HepG2 (cell line): ENCODE data around the gene ACKR3. TPM values are rescaled to one million over a fixed set of nuclear protein-coding genes. Genes with fewer than 3 reads are reported as not detected.
A peak's percentile ranks its signal among the peaks of the same experiment; 100 is the strongest.

Experiments used
- ATAC-seq: fragments of 200-7000 bp; cut with Tn5 transposase; 3 replicates; pipeline ENCODE4 v1.9.1; 2020; ENCODE audit warnings: mild to moderate bottlenecking, moderate library complexity
- BruUV-seq: library from RNA; stranded (reverse); fragments of 400-500 nt; replicated peaks from 2 replicates; lab custom pipeline; 2021; lab: Mats Ljungman, UMichigan
- CTCF ChIA-PET: fragments of 300-600 bp; formaldehyde crosslinking; extraction: SDS; loops from one replicate; lab custom pipeline; 2021; ENCODE audit warnings: low total read pairs, inconsistent platforms, low intra/inter-chr PET ratio; lab: Yijun Ruan, JAX
- POLR2A ChIA-PET: fragments of 350-600 bp; sonication (Branson Sonifier 250); formaldehyde crosslinking; loops from one replicate; lab custom pipeline; 2020; ENCODE audit warnings: antibody characterized with exemption, inconsistent platforms; lab: Yijun Ruan, JAX
- DNase-seq: peaks from one replicate; pipeline ENCODE4 v3.0.0-alpha.2; 2015; ENCODE audit warnings: low spot score
- FAIRE-seq: peaks from 3 replicates; lab custom pipeline; 2011; peaks lifted over from hg19 to GRCh38; lab: Jason Lieb, UNC
- H2AFZ ChIP-seq: one replicate; pipeline ENCODE4 v1.6.1; 2011; ENCODE audit warnings: low read length, inconsistent platforms
- H3K27ac ChIP-seq: fragments of 300-600 bp; 3 replicates; pipeline ENCODE4 v1.8.0; 2011; ENCODE audit warnings: mixed run types, mild to moderate bottlenecking, mixed read lengths, low read length, inconsistent platforms; ENCODE audit not compliant: insufficient read depth; ENCODE audit errors: extremely low read length
- H3K27me3 ChIP-seq, 2 experiments: fragments of 200-600 bp in 1 of 2; 2 replicates in 1 of 2; 3 replicates in 1 of 2; pipeline versions ENCODE4 v1.6.0 to v1.8.0; 2011; ENCODE audit warnings: low read length in 2 of 2, mild to moderate bottlenecking in 2 of 2, moderate library complexity in 2 of 2, inconsistent platforms in 1 of 2; ENCODE audit not compliant: insufficient read depth in 2 of 2, control insufficient read depth in 1 of 2
- H3K36me3 ChIP-seq, 2 experiments: fragments of 200-600 bp in 1 of 2; replicated peaks in 1 of 2; 2 replicates in 1 of 2; 3 replicates in 1 of 2; pipeline versions ENCODE4 v1.5.1 to v1.8.0; 2011; ENCODE audit warnings: low read length in 2 of 2, inconsistent platforms in 1 of 2; ENCODE audit not compliant: insufficient read depth in 2 of 2, control insufficient read depth in 1 of 2
- H3K4me1 ChIP-seq: 2 replicates; pipeline ENCODE4 v1.5.1; 2012; ENCODE audit warnings: low read length, inconsistent platforms; ENCODE audit not compliant: insufficient read depth
- H3K4me2 ChIP-seq: 2 replicates; pipeline ENCODE4 v1.6.0; 2011; ENCODE audit warnings: low read depth, low read length, inconsistent platforms
- H3K4me3 ChIP-seq, 3 experiments: fragments of 200-600 bp in 1 of 3; sonication (generic), shearing (Covaris generic) in 1 of 3; replicated peaks in 1 of 3; 2 replicates each; pipeline ENCODE4 v1.5.1; 2011 to 2016; ENCODE audit warnings: low read length in 3 of 3, inconsistent platforms in 2 of 3, low read depth in 2 of 3, mild to moderate bottlenecking in 2 of 3, control low read depth in 1 of 3, mixed read lengths in 1 of 3; ENCODE audit not compliant: insufficient read depth in 1 of 3
- H3K79me2 ChIP-seq: one replicate; pipeline ENCODE4 v1.6.1; 2011; ENCODE audit warnings: low read length, inconsistent platforms; ENCODE audit not compliant: insufficient read depth
- H3K9ac ChIP-seq: 2 replicates; pipeline ENCODE4 v1.6.0; 2011; ENCODE audit warnings: mild to moderate bottlenecking, low read depth, low read length, inconsistent platforms; ENCODE audit not compliant: insufficient read depth
- H3K9me3 ChIP-seq: 2 replicates; pipeline ENCODE4 v1.5.1; 2012; ENCODE audit warnings: mild to moderate bottlenecking, low read length
- H4K20me1 ChIP-seq: 2 replicates; pipeline ENCODE4 v1.6.0; 2011; ENCODE audit warnings: inconsistent platforms, mild to moderate bottlenecking, low read length, moderate library complexity; ENCODE audit not compliant: insufficient read depth
- ARNT2 ChIP-seq: sonication (generic); formaldehyde crosslinking; IDR thresholded peaks from 2 replicates; pipeline ENCODE4 v1.8.0; 2022; ENCODE audit warnings: mild to moderate bottlenecking, low read depth, missing genetic modification reagents, moderate library complexity
- CBFB ChIP-seq: sonication (generic); formaldehyde crosslinking; IDR thresholded peaks from 2 replicates; pipeline ENCODE4 v1.4.0; 2020; ENCODE audit warnings: missing genetic modification reagents
- CHD4 ChIP-seq: fragments of 200-600 bp; sonication (generic); IDR thresholded peaks from 2 replicates; pipeline ENCODE4 v1.7.0; 2017; ENCODE audit warnings: mild to moderate bottlenecking, low read length, borderline replicate concordance
- FOSL1 ChIP-seq: sonication (generic); formaldehyde crosslinking; IDR thresholded peaks from 2 replicates; pipeline ENCODE4 v1.9.0; 2021; ENCODE audit warnings: missing genetic modification reagents, borderline replicate concordance
- PLRG1 ChIP-seq: fragments of 450-650 bp; conservative IDR thresholded peaks from 2 replicates; pipeline ENCODE4 v1.6.1; 2016
- RBM39 ChIP-seq: fragments of 200-400 bp; formaldehyde crosslinking; IDR thresholded peaks from one replicate; pipeline ENCODE4 v1.6.1; 2018; ENCODE audit warnings: antibody characterized with exemption, mild to moderate bottlenecking, low read depth, low read length; ENCODE audit not compliant: poor library complexity, severe bottlenecking
- SPEN ChIP-seq: sonication (generic); formaldehyde crosslinking; IDR thresholded peaks from 2 replicates; pipeline ENCODE4 v1.5.1; 2020; ENCODE audit warnings: low read depth, mild to moderate bottlenecking, missing genetic modification reagents
- ZNF318 ChIP-seq: sonication (generic); formaldehyde crosslinking; IDR thresholded peaks from 2 replicates; pipeline ENCODE4 v1.4.0; 2020; ENCODE audit warnings: mild to moderate bottlenecking, missing genetic modification reagents
- ZNF614 ChIP-seq: IDR thresholded peaks from 2 replicates; pipeline ENCODE4 v1.6.1; 2018; ENCODE audit warnings: missing biosample characterization, missing genetic modification reagents, inconsistent platforms, borderline replicate concordance
- ZNF746 ChIP-seq: sonication (generic); formaldehyde crosslinking; IDR thresholded peaks from 2 replicates; pipeline ENCODE4 v1.8.0; 2022; ENCODE audit warnings: mild to moderate bottlenecking, missing genetic modification reagents
- ZNF780A ChIP-seq: sonication (generic); formaldehyde crosslinking; IDR thresholded peaks from 2 replicates; pipeline ENCODE4 v1.8.0; 2022; ENCODE audit warnings: mild to moderate bottlenecking, missing genetic modification reagents, moderate library complexity
- WGBS: methylation state at CpG from one replicate; pipeline ENCODE4 v1.1.6; 2017; ENCODE audit warnings: low lambda C conversion rate; 5-methylcytosine and 5-hydroxymethylcytosine counted together
- in situ Hi-C: cut with HindIII; loops from 2 replicates; pipeline ENCODE4 v1.10.0; 2017; ENCODE audit warnings: low pct_unique_long_range_greater_than_20kb; ENCODE audit not compliant: extremely low pct_ligation_motif_present
- intact Hi-C: fragments of 100-400 bp; cut with micrococcal nuclease; formaldehyde crosslinking; loops from one replicate; pipeline ENCODE4 v1.10.0; 2022; ENCODE audit not compliant: unreplicated experiment
- polyA plus RNA-seq, 8 experiments: library from polyadenylated mRNA; depleted of rRNA in 3 of 8; stranded (reverse) in 7 of 8; unstranded in 1 of 8; fragments of >200 nt; fragmentation: Illumina TruSeq in 4 of 8; extraction: Trizol in 4 of 8; gene quantifications; 2 replicates each; pipeline versions ENCODE4 v1.2.1 to v1.2.3, GENCODE V29; 2011 to 2016; ENCODE audit warnings: low read depth in 4 of 8, missing spikeins in 1 of 8, mixed read lengths in 1 of 8; ENCODE audit not compliant: insufficient read depth in 1 of 8
- total RNA-seq, 5 experiments: library from RNA; depleted of rRNA; stranded (reverse); fragments of >200 nt; fragmentation: Illumina TruSeq; extraction: Trizol; gene quantifications; 2 replicates each; pipeline ENCODE4 v1.2.3, GENCODE V29; 2016; ENCODE audit warnings: low read depth in 1 of 5
- TF ChIP-seq, protein P1 (sequence below), 2 experiments: sonication (generic) in 1 of 2; formaldehyde crosslinking in 1 of 2; IDR thresholded peaks; 2 replicates each; pipeline versions ENCODE4 v1.4.0 to v1.6.1; 2016 to 2020; ENCODE audit warnings: borderline replicate concordance in 1 of 2, low read depth in 1 of 2, mild to moderate bottlenecking in 1 of 2, missing genetic modification reagents in 1 of 2

Gene ACKR3
- total and polyA plus RNA-seq, 2 of the 13 experiments (the other 11 are each of a cell fraction or from before 2014, with no cell fraction given), result not detected

GRCh38 chr2:236593531-236593930 is 23.9 kb downstream of the ACKR3 start:
- Histone ChIP-seq H3K4me2 (no peak overlapping the region), H3K36me3 (no peaks in the 10 kb centered on the region), H3K27ac (no peak overlapping the region), H3K27me3 (peaks cover 0 to 31% of the 10 kb centered on the region in 2 experiments; a peak in 3 of 5 replicates), H3K79me2 (no peaks in the 10 kb centered on the region), H3K4me1 (peaks cover 5% of the 10 kb centered on the region; the same call in 1 of the 2 replicates), H4K20me1 (no peaks in the 10 kb centered on the region), H3K9ac (no peak overlapping the region), H2AFZ (no peak overlapping the region), H3K9me3 (peaks cover 11% of the 10 kb centered on the region), H3K4me3 (no peak overlapping the region)
- ChIA-PET CTCF (no interaction called here), POLR2A (no interaction called here)
- ATAC-seq (no peak), DNase-seq (no peak), FAIRE-seq (no peak)
- in situ Hi-C loops, result no loop called here
- WGBS, result 93% methylated on average over 2 of the region's 2 CpGs
- BruUV-seq, result no TSS peak
- intact Hi-C loops, result no loop called here
- 0 out of 2 replicates have a peak, but pooled peaks have one; percentile 46 for TF ChIP-seq PLRG1
- TF ChIP-seq ARNT2 (CRISPR knock-in tag), result no peak
- TF ChIP-seq ZNF780A, result 0 out of 2 replicates have a peak, but pooled peaks have one; percentile 25
- 0 out of 2 replicates have a peak, but pooled peaks have one; percentile 21 for TF ChIP-seq CHD4
- TF ChIP-seq FOSL1 (CRISPR knock-in tag), result no peak
- TF ChIP-seq ZNF318 (CRISPR knock-in tag), result no peak
- TF ChIP-seq ZNF614 (CRISPR knock-in tag), result no peak
- no peak for TF ChIP-seq RBM39
- TF ChIP-seq SPEN (CRISPR knock-in tag), result no peak
- TF ChIP-seq CBFB (CRISPR knock-in tag), result no peak
- TF ChIP-seq ZNF746 (CRISPR knock-in tag), result no peak
- TF ChIP-seq, protein P1, sequence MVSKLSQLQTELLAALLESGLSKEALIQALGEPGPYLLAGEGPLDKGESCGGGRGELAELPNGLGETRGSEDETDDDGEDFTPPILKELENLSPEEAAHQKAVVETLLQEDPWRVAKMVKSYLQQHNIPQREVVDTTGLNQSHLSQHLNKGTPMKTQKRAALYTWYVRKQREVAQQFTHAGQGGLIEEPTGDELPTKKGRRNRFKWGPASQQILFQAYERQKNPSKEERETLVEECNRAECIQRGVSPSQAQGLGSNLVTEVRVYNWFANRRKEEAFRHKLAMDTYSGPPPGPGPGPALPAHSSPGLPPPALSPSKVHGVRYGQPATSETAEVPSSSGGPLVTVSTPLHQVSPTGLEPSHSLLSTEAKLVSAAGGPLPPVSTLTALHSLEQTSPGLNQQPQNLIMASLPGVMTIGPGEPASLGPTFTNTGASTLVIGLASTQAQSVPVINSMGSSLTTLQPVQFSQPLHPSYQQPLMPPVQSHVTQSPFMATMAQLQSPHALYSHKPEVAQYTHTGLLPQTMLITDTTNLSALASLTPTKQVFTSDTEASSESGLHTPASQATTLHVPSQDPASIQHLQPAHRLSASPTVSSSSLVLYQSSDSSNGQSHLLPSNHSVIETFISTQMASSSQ (IDR thresholded peaks at IDR 0.05; ENCODE audit: low read depth), result no peak
- TF ChIP-seq, protein P1 (CRISPR knock-in tag; IDR thresholded peaks at IDR 0.05; ENCODE audit: borderline replicate concordance), result no peak
